ENCODE measurements around the gene GDNF.

DNA sequence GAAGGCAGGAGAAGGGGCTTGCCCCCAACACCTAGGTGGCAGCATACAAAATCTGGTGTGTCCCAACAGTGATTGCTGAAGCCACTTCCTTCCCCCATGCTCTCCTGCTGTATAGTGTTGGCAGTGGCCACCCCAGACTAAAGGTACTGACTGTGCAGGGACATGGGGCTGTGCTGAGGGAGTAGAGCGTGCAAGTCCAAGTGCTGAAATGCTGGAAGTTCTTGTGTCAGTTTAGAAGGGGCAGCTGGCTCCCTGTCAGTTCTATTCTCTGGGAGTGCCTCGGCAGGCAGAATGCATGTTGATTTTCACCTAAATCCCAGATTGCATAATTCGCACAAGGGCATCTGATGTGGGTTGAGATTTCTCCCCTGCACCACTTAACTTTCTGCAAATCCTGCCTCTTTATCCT lies 68.6 kb downstream of the GDNF start:
- TF ChIP-seq FOXA1 (IDR thresholded peaks at IDR 0.05): no peak
- TF ChIP-seq ZNF384 (IDR thresholded peaks at IDR 0.05): no peak
- no peak for TF ChIP-seq ARNT (IDR thresholded peaks at IDR 0.05)
